Upper lobe of right lung (tissue), 1 donor: ENCODE results near the gene MICU2. TPM values are rescaled to one million over a fixed set of nuclear protein-coding genes. Genes with fewer than 3 reads are reported as not detected.

Source experiments
- ATAC-seq: fragments of 200-7000 bp; cut with Tn5 transposase; one replicate; pipeline ENCODE4 v1.9.1; 2020; ENCODE audit warnings: mild to moderate bottlenecking, moderate library complexity
- DNase-seq: peaks from one replicate; pipeline ENCODE4 v3.0.0-alpha.2; 2020
- H3K27ac ChIP-seq: fragments of 200-600 bp; one replicate; pipeline ENCODE4 v1.8.0; 2022
- H3K27me3 ChIP-seq: fragments of 200-600 bp; one replicate; pipeline ENCODE4 v1.8.0; 2022; ENCODE audit warnings: mild to moderate bottlenecking
- H3K36me3 ChIP-seq: fragments of 200-600 bp; one replicate; pipeline ENCODE4 v1.8.0; 2022
- H3K4me1 ChIP-seq: fragments of 200-600 bp; one replicate; pipeline ENCODE4 v1.8.0; 2022
- H3K4me3 ChIP-seq: fragments of 200-600 bp; one replicate; pipeline ENCODE4 v1.8.0; 2022; ENCODE audit warnings: mild to moderate bottlenecking
- H3K9me3 ChIP-seq: fragments of 200-600 bp; one replicate; pipeline ENCODE4 v1.8.0; 2022
- intact Hi-C: fragments of 100-400 bp; cut with DNase I; formaldehyde crosslinking; loops from one replicate; pipeline ENCODE4 v1.11.0; 2022
- total RNA-seq: library from RNA; stranded (reverse); fragmentation: NEBNext Ultra II Directional; extraction: Animal tissue kit (Norgen Biotek cat#: 25700); gene quantifications from one replicate; pipeline ENCODE4 v1.2.1, GENCODE V29; 2021
- TF ChIP-seq, protein P1 (sequence below): fragments of 200-600 bp; IDR thresholded peaks from one replicate; pipeline ENCODE4 v1.8.0; 2022; ENCODE audit warnings: antibody characterized with exemption
- donor health status: DM: no; HTN: yes; CAD: no; lungs with severe emphysema.

MICU2 gene
- total RNA-seq, 1 donor from 2014 or later = 30.7 TPM

DNA sequence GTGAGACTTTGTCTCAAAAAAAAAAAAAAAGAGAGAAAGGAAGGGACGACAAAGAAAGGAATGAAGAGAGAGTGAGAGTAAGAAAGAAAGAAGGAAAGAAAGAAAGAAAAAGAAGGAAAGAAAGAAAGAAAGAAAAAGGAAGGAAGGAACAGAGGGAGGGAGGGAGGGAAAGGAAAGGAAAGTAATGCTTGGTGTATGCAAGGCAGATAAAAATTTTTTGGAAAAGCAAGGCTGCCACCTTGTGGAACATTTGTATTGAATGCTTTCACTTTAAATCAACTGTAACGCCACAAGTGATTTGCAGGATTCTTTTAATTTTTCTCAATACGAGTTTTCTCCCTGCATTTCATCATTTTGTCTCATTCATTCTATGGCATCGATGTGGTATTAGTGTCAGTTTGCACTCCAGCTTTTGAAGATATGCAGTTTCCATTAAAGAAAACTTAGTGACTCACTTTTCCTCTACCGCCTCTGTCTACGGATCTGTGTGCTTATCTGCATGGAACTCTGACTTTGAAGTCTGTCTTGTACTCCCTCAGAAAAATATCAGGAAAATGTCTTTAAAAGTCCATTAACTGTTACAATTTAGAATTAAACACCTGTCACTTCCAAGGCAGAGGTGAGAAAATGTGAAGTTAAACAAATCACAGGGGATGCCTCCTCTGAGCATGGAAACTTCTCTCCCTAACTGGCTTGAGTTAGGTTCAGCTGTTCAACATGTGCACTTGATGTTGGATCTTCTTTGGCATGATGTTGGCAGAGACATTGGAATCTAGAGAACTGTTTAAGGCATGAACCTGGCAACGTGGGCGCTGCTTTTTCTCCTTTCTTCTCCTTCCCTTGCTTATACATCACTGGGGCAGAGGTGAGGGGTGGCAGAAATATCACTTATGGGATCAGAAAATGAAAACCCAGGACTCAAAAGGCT is 124.8 kb downstream of the MICU2 start:
- peaks cover 3% of the 10 kb centered on the region for H3K4me1 ChIP-seq
- TF ChIP-seq, protein P1, sequence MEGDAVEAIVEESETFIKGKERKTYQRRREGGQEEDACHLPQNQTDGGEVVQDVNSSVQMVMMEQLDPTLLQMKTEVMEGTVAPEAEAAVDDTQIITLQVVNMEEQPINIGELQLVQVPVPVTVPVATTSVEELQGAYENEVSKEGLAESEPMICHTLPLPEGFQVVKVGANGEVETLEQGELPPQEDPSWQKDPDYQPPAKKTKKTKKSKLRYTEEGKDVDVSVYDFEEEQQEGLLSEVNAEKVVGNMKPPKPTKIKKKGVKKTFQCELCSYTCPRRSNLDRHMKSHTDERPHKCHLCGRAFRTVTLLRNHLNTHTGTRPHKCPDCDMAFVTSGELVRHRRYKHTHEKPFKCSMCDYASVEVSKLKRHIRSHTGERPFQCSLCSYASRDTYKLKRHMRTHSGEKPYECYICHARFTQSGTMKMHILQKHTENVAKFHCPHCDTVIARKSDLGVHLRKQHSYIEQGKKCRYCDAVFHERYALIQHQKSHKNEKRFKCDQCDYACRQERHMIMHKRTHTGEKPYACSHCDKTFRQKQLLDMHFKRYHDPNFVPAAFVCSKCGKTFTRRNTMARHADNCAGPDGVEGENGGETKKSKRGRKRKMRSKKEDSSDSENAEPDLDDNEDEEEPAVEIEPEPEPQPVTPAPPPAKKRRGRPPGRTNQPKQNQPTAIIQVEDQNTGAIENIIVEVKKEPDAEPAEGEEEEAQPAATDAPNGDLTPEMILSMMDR = peak; percentile 68
- H3K36me3 ChIP-seq = no peaks in the 10 kb centered on the region
- no peaks in the 10 kb centered on the region for H3K9me3 ChIP-seq
- peak; percentile 76 for ATAC-seq
- H3K4me3 ChIP-seq = no peak overlapping the region
- no peak overlapping the region for H3K27ac ChIP-seq
- intact Hi-C loops = loop anchor here (5.0 kb wide), 1 partner anchor 182 kb away; no protein-coding TSS in a partner anchor
- no peaks in the 10 kb centered on the region for H3K27me3 ChIP-seq
- no peak for DNase-seq

DNA sequence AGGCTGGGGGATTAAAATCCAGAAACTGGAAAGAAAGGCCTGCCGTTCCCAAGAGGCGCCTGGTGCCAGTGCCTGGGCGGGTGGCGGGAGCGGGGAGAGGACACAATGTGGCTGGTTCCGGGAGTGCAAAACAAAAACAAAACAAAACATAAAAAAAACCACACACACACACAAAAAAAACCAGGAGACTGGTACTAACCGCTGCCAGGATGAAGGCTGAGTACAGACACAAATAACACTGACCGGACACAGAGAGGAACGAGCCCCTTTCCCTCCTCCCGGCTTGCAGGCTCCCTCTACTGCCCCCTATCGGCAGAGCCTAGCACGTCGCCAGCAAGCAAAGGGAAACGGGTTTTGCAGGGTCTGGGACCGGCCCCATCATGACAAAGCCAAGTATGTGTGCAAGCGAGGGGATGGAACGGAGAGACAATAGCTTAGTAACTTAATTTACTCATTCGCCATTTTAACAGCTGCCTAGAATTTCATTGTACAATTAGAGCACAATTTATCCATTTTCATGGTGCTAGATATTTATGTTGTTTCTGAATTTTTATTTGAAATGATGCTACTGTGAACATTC is 127.0 kb downstream of the MICU2 start:
- TF ChIP-seq, protein P1 = peak; percentile 99
- no peaks in the 10 kb centered on the region for H3K9me3 ChIP-seq
- ATAC-seq (peak; percentile 98), DNase-seq (peak; percentile 89)
- H3K4me1 ChIP-seq = peaks cover 3% of the 10 kb centered on the region
- no peak overlapping the region for H3K27ac ChIP-seq
- peak overlapping the region; percentile 44 for H3K4me3 ChIP-seq
- intact Hi-C loops = loop anchor here (5.0 kb wide), 1 partner anchor 180 kb away; no protein-coding TSS in a partner anchor
- H3K36me3 ChIP-seq = no peaks in the 10 kb centered on the region
- H3K27me3 ChIP-seq = no peaks in the 10 kb centered on the region

DNA sequence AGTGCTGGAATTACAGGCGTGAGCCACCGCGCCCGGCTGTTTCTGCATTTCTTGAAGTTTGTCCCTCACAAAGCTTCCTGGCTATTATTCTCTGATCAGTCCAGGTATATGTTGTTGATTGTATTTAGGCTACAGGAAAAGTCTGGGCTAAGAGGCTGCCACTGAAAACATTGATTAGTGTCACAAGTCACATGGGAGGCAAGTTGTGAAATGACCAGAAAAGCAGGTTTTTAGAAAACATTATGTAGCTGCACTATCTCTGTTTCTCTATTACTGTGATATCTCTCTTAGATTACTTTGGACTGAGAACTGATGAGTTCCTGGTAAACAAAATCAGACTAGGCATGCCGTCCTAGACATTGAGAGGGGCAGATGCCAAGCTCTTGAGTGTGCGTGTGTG is 128.9 kb downstream of the MICU2 start:
- intact Hi-C loops = loop anchor here (5.0 kb wide), 1 partner anchor 178 kb away; no protein-coding TSS in a partner anchor
- TF ChIP-seq, protein P1 = no peak
- no peak overlapping the region for H3K4me3 ChIP-seq

DNA sequence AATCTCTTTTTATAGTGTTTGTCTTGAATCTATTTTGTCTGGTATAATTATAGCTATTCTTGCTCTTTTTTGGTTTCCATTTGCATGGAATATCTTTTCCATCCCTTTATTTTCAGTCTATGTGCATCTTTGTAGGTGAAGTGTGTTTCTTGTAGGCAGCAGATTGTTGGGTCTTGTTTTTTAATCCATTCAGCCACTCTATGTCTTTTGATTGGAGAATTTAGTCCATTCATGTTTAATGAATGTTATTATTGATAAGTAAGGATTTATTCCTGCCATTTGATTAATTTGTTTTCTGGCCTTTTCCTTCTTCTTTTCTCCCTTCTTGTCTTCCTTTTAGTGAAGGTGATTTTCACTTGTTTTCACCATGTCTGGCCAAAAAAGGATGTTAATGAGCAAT is 133.2 kb downstream of the MICU2 start:
- Histone ChIP-seq H3K4me1 (no peaks in the 10 kb centered on the region), H3K4me3 (no peak overlapping the region), H3K27me3 (no peaks in the 10 kb centered on the region), H3K36me3 (no peaks in the 10 kb centered on the region), H3K27ac (no peak overlapping the region), H3K9me3 (no peaks in the 10 kb centered on the region)
- DNase-seq (no peak), ATAC-seq (no peak)
- intact Hi-C loops = no loop called here
- TF ChIP-seq, protein P1 = no peak

More for the DNA sequence above, 128.9 kb downstream of the MICU2 start:
- Histone ChIP-seq H3K9me3 (no peaks in the 10 kb centered on the region), H3K4me1 (peaks cover 3% of the 10 kb centered on the region), H3K27ac (no peak overlapping the region), H3K27me3 (no peaks in the 10 kb centered on the region), H3K36me3 (no peaks in the 10 kb centered on the region)
- DNase-seq (no peak), ATAC-seq (no peak)

DNA sequence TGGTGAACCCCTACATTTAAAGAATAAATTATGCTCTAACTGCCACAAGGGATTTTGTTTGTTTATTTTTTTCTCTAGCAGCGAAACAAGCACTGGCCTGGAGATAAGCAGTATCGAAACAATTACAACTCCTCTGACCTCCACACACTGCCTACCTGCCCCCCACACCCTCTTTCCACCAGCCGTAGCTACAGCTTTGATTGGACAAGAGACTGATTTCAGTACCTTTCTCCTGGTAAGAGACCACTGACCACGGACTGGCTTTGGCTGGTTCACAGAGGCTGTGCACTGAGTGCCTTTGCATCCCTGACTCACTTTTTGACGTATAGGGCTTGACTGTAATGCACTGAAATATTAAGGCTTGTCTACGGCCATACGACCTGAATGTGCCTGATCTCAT is 137.4 kb downstream of the MICU2 start:
- no peaks in the 10 kb centered on the region for H3K4me1 ChIP-seq
- no peak for ATAC-seq
- peak overlapping the region; percentile 62 for H3K27ac ChIP-seq
- no peaks in the 10 kb centered on the region for H3K36me3 ChIP-seq
- no peak overlapping the region for H3K4me3 ChIP-seq
- TF ChIP-seq, protein P1 = no peak
- H3K9me3 ChIP-seq = no peaks in the 10 kb centered on the region
- DNase-seq = no peak
- H3K27me3 ChIP-seq = no peaks in the 10 kb centered on the region
- intact Hi-C loops = no loop called here
